ENCODE measurements around the gene RPL10A.

The RPL10A gene

GRCh38 chr6:35476004-35476403 is 7.8 kb downstream of the RPL10A start:
- DNase-seq = no peak

DNA sequence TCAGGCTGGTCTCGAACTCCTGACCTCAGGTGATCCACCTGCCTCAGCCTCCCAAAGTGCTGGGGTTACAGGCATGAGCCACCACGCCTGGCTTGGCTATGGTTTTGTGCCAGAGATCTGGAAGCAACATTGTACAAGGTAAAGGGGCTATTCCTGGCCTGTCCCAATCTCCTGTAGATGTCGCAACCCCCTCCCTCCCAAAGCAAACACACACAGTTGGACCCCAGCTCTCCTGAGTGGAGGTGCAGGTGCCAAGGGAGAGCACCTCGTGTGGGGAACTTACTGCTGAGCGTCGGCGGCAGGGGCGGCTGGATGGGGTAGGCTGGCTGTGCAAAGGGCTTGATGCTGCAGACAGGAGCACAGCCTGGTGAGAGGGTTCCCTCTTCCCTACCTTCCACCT is 8.8 kb downstream of the RPL10A start:
- DNase-seq = no peak

DNA sequence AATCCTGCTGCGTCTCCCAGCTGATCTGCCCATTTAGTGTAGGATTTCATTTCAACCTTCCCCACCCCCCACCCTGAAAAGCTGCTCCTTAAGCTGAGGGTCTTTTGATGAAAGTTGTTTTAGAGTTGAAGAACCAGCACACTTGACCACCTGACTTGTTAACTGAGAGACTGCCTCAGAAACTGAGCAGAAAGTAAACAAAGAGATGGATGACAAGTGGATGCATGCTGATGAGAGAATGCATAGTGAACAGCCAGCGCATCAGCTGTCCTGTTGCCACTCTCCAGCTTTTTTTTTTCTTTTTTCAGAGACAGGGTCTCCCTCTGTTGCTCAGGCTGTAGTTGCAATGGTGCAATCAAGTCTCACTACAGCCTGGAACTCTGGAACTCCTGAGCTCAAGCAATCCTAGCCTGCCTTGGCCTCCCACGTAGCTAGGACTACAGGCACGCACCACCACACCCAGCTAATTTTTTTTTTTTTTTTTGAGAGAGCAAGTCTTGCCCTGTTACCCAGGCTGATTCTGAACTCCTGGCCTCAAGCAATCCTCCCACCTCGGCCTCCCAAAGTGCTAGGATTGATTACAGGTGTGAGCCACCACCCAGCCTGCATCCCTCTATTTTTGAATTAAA is 9.5 kb downstream of the RPL10A start:
- DNase-seq = no peak

- no peak for DNase-seq
Observed at GRCh38 chr6:35478259-35478658, 10.1 kb downstream of the RPL10A start.

DNA sequence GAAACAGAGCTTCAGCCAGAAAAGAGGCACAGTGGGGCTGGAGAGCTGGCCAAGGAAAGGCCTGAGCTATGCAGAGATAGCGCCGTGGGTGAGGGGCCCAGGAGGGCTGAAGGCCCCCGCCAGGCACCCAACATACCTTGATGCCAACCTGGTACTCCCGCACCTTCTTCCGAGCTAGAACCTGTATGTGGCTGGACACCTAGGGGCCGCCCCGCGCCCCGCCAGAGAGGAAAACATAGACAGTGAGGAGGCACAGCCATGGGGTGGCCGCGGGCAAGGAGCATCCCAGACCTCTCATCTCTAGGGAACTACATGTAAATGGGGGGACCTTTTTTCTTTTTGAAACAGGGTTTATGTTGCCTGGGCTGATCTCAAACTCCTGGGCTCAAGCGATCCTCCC is 12.0 kb downstream of the RPL10A start:
- DNase-seq = no peak

DNA sequence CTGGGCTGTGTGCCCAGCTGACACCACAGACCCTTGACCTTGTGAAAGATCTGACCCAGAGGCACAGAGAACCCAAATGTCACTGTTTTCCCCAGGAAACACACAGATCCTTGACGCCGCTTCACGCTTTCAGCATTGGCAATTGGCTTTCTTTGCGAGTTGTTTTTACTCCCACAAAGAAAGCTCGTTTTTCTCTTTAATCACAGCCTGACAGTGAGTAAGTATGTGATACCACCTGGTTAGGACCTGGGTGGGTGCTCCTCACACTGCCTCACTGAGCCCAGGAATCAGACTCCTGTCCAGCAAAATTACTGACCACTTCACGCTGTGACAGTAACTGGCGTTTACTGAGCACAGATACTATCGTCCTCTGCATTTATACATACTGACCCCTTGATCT is 13.0 kb downstream of the RPL10A start:
- DNase-seq = no peak

GRCh38 chr6:35483062-35483461 is 14.9 kb downstream of the RPL10A start:
- DNase-seq = no peak

DNA sequence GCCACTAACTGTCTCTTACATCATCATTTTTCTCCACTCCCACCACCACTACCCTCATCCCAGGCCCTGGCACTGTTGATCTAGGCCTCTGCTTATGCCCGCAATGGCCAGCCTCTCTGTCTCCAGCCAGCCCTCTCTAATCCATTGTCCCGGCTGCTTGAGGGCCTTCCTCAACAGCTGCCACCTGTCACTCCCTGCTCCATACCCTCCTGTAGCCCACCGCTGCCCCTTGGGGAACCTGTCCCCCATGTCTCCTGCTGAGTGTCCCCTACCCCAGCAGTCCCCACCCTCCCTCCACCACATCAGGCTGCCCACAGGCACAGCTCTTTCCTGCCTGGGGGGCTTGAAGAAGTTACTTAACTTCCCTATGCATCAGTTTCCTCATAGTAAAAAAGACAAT is 15.3 kb downstream of the RPL10A start:
- DNase-seq = no peak

DNA sequence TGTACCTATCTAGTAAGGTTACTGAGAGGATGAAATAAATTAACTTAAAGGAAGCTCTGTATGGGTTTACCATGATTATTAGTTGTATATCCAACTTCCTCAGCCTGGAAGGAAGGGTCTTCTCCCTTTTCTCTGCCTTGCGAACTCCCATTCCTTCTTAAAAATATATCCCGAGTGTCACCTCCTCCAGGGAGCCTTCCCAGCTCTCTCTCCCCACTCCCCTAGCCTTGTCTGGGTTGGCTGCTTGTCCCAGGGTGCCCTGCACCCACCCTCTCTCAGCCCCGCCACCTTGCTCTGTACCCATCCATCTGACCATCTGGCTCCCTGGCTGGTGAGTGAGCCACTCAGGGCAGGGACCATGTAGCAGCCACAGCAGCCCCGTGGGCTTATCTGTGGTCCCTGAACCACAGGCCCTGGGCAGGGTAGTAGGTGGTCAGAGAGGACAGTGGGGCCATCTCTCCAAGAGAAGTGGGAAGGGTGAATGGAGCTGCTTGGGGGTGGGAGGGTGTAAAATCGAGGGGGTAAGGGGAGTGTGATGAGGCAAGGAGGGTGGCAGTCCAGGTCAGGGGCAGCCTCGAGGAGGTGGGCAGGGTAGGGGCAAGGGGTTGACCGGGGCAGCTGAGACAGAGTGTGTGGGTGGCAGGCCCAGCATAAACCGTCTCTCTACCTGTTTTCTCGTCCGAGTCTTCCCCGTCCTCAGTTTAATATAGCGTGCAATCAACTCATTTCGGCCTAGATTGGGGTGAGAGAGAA is 15.9 kb downstream of the RPL10A start:
- no peak for DNase-seq

- no peak for DNase-seq
Observed at GRCh38 chr6:35484921-35485392, 16.8 kb downstream of the RPL10A start.

DNA sequence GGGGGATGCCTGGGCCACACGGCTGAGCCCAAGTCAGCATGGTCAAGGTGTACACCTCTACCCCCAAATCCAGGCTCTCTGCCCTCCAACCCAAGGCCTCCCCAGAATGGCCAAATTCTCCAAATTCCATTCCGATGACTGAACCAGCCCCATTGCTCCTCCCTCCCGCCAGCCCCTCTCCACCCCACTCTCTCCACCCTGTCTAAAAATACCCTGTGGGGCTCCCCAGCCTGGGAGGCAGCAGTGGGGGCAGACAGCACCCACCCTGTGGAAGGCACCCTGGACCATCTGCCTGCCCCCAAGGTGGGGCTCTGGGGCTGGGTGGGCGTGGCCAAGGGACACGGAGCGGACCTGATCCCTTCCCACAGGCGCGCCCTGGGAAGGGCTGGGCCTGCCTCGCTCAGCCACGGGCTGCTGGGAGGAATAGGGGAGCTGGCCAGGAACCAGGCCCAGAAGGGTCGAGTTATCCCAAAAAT is 17.2 kb downstream of the RPL10A start:
- no peak for DNase-seq

DNA sequence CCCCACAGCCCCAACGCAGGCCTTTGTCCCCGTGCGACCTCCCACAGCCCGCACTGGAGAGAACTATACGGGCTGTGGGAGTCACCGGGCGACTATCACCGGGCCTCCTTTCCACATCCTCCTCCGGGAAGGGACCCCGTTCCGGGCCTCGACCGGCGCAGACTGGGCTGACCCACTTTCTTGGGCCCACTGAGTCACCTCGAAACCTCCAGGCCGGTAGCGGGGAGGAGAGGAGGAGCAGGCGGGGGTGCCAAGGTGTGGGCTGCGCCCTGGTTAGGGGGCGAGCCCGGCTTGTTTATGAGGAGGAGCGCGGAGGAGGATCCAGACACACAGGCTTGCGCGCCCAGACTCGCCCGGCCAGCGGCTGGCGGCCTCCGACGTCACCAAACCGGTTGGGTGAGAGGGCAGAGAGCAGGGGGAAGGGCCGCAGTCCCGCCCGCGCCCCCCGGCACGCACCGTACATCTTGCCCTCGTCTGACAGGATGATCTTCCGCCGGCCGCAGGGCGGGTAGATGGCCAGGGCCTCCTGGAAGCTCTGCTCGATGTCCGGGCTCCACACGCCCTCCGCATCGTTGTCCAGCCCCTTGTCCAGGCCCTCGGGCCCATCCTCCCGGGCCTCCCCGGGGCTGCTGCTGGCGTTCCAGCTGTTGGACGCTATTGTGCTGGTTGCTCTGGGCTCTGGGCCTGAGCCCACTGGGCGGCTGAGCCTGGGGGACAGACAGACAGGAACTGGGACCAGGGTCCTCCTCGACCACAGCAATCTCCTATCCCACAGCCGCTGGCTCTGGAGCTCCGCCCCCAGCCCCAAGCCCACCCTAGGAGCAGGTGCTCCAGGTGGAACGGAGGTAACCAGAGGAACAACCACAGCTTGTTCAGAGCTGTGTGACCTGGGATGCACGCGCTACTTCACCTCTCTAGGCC is 18.1 kb downstream of the RPL10A start:
- no peak for DNase-seq

DNA sequence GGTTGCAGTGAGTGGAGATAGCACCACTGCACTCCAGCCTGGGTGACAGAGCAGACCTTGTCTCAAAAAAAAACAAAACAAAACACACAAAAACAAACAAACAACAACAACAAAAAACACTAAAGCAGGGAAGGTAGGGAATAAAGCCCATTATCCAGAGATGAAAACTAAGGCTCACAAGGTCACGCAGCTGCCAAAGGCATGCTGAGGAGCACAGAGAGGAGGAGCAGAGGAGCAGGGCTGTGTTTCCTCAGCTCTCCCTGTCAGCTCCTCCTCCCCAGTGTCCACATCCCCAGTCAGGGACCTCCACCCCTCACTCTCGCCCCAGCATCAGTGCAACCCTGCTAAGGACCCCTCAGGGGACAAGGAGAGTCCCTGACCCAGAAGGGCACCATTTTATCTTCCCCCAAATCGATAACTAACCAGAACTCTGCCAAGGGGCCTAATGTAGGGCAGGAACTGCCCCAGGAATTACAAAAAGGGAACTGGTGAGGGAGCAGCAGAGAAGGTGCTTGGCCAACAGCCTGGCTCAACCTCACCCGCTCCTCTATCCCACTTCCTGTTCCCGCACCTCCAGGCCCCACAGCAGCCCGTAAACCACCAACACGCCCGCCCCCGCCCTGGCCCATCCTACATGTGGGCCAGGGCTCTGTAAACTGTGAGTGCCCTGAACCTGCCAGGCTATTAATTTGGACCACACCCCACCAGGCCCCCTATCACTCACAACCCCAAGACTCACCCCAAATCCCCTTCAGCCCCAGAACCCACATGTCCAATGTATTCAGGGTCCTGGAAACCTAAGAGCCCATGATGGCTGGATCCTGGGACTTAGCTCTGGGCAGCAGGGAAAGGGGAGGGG is 19.7 kb downstream of the RPL10A start:
- no peak for DNase-seq

DNA sequence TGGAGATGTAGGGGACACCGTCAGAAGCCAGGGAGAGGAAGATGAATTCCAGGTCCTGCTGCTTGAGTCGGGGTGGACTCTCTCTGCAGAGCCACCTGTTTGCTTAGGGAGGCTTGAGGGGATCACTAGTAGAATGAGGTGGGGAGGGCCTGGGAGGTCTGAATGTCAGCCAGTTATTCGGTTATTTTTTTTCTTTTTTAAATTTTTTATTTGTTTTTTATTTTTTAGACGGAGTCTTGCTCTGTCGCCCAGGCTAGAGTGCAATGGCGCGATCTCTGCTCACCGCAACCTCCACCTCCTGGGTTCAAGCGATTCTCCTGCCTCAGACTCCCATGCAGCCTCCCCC is 20.3 kb downstream of the RPL10A start:
- no peak for DNase-seq

GRCh38 chr6:35489066-35489465 is 20.9 kb downstream of the RPL10A start:
- no peak for DNase-seq

GRCh38 chr6:35489995-35490791 is 22.0 kb downstream of the RPL10A start:
- DNase-seq = no peak

- DNase-seq = no peak
Observed at GRCh38 chr6:35490821-35491557, 22.8 kb downstream of the RPL10A start.

DNA sequence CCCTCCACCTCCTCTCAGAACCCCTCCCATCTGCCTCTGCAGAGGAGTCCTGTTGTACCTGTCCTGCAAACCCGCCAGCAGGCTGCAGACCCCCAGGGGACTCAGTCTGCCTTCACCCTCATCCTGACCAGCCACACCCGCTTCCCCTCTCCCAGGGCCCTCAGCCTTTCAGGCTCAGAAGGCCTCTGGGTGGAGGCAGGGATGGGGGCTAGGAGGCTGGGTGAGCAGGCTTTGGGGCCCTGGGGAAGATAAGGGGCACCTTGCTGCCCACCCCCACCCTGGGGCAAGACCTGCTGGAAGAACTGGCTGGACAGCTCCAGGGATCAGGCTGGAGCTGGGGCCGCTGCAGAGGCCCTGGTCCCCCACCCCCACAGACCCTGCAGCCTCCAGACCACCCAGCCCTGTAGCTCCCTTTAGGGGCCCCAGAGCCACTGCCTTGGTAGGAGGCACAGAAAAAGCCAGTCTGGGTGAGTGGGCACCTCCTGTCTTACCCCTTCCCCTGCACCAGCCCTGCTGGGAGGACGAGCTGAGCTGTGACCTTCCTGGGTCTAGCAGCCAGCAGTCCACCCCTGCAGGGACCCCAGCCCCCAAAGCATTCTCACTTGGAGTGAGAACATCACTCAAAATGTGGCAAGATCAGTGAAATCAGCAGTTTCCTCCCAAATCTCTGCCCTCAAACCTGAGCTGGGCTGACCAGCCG is 23.5 kb downstream of the RPL10A start:
- no peak for DNase-seq

- DNase-seq = no peak
Observed at GRCh38 chr6:35492258-35492973, 24.2 kb downstream of the RPL10A start.

DNA sequence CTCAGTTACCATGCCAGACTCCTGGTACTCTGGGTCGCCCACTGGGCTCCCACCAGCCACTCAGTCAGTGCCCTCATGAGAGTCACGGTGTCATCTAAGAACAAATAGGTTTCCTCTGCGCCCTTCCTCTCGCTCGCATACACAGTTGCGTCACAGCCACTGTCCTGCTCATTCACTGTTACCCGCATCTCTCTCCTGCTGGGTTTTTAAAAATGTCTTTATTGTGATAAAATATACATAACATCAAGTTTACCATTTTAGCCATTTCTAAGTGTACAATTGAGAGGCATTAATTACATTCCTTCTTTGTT is 24.7 kb downstream of the RPL10A start:
- DNase-seq = no peak
